Gastroesophageal sphincter (tissue), 3 donors: Measurements from ENCODE around the gene KCNK5.

Experiments used
- POLR2A ChIP-seq, 2 donors: fragments of 450-650 bp; IDR thresholded peaks; one replicate each; pipeline ENCODE4 v1.6.1; 2017; ENCODE audit warnings: antibody characterized with exemption in 2 of 2, mild to moderate bottlenecking in 2 of 2, moderate library complexity in 1 of 2
- TF ChIP-seq, protein P1 (sequence below), 4 experiments: fragments of 200-600 bp in 2 of 4; fragments of 450-650 bp in 2 of 4; sonication (generic) in 1 of 4; IDR thresholded peaks; one replicate each; pipeline ENCODE4 v1.5.1; 2017 to 2019; ENCODE audit warnings: antibody characterized with exemption in 4 of 4, mild to moderate bottlenecking in 2 of 4, moderate library complexity in 2 of 4

DNA sequence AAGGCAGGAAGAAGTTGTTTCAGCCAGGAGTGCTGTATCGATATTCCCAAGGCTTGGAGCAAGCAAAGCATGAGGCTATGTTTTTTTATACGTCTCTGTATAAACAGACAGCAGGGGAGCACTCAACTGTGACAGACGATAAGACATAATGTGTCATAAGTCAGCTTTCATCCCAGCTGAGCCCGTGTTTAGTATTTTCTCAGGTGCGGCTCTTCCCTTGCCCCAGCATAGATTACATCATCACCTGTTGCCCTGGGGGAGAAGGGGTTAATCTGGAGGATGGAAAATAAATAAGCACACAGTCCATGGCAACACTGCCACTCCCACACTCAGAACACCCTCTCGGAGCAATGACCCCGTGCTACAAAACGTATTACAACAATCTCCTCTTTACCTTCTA lies 22.1 kb upstream of the KCNK5 start:
- TF ChIP-seq, protein P1, sequence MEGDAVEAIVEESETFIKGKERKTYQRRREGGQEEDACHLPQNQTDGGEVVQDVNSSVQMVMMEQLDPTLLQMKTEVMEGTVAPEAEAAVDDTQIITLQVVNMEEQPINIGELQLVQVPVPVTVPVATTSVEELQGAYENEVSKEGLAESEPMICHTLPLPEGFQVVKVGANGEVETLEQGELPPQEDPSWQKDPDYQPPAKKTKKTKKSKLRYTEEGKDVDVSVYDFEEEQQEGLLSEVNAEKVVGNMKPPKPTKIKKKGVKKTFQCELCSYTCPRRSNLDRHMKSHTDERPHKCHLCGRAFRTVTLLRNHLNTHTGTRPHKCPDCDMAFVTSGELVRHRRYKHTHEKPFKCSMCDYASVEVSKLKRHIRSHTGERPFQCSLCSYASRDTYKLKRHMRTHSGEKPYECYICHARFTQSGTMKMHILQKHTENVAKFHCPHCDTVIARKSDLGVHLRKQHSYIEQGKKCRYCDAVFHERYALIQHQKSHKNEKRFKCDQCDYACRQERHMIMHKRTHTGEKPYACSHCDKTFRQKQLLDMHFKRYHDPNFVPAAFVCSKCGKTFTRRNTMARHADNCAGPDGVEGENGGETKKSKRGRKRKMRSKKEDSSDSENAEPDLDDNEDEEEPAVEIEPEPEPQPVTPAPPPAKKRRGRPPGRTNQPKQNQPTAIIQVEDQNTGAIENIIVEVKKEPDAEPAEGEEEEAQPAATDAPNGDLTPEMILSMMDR (IDR thresholded peaks at IDR 0.05): no peak
- TF ChIP-seq POLR2A (IDR thresholded peaks at IDR 0.05): no peak
